Renal cortex interstitium (tissue), 11 donors: ENCODE data around the gene NFIC. TPM values are rescaled to one million over a fixed set of nuclear protein-coding genes. Genes with fewer than 3 reads are reported as not detected.

Experiments
- DNase-seq, 11 donors: peaks; one replicate each; pipeline ENCODE4 v3.0.0-alpha.2; 2013; ENCODE audit warnings: low read depth in 9 of 11, low spot score in 4 of 11; ENCODE audit errors: extremely low read depth in 1 of 11
- polyA plus RNA-seq, 3 donors: library from polyadenylated mRNA; unstranded; fragments of 120-200 nt; gene quantifications; one replicate each; pipeline ENCODE4 v1.2.1, GENCODE V29; 2013; ENCODE audit not compliant: insufficient read length in 3 of 3

The NFIC gene
- polyA plus RNA-seq, 3 donors: 19.6 to 30.0 (median 28.3) TPM

- DNase-seq: no peak
Measured at GRCh38 chr19:3491396-3492119, 125.2 kb downstream of the NFIC start.

- DNase-seq: no peak
Measured at GRCh38 chr19:3492131-3492839, 125.9 kb downstream of the NFIC start.

- DNase-seq: no peak
Measured at GRCh38 chr19:3492919-3493318, 126.5 kb downstream of the NFIC start.

GRCh38 chr19:3493651-3494050, 127.3 kb downstream of the NFIC start:
- no peak for DNase-seq

GRCh38 chr19:3494051-3494450, 127.7 kb downstream of the NFIC start:
- DNase-seq: no peak

GRCh38 chr19:3494559-3494958, 128.2 kb downstream of the NFIC start:
- DNase-seq: no peak

- no peak for DNase-seq
Measured at GRCh38 chr19:3496392-3497273, 130.2 kb downstream of the NFIC start.

- DNase-seq: no peak
Measured at GRCh38 chr19:3497757-3498520, 131.6 kb downstream of the NFIC start.

GRCh38 chr19:3499738-3500428, 133.5 kb downstream of the NFIC start:
- DNase-seq: no peak

GRCh38 chr19:3500429-3501101, 134.2 kb downstream of the NFIC start, which contains the start of gene DOHH:
Gene DOHH (minus strand): TSS chr19:3500674. CDS start chr19:3496814, 3,860 bp downstream.
- DNase-seq: peak; percentile 91 to 99 (median 94)

GRCh38 chr19:3501780-3502179, 135.4 kb downstream of the NFIC start:
- DNase-seq: no peak

- no peak for DNase-seq
Measured at GRCh38 chr19:3503036-3503572, 136.7 kb downstream of the NFIC start.

GRCh38 chr19:3504735-3505134, 138.4 kb downstream of the NFIC start:
- DNase-seq: no peak

- DNase-seq: peak; percentile 95 to 98 (median 97)
Measured at GRCh38 chr19:3505598-3506383, 139.4 kb downstream of the NFIC start, which contains the start of gene FZR1. Gene FZR1 (plus strand): TSS chr19:3506311. CDS start chr19:3522990, 16,679 bp downstream.

GRCh38 chr19:3506384-3507340, 140.3 kb downstream of the NFIC start:
- DNase-seq: no peak
